Myocyte (in vitro differentiated cells): ENCODE measurements around the gene RIPOR2. TPM values are rescaled to one million over a fixed set of nuclear protein-coding genes. Genes with fewer than 3 reads are reported as not detected.

ENCODE experiments used
- DNase-seq: peaks from one replicate; pipeline ENCODE4 v3.0.0-alpha.2; 2012; ENCODE audit warnings: low read depth
- total RNA-seq: library from RNA; depleted of rRNA; stranded (reverse); fragments of >200 nt; gene quantifications from 2 replicates; pipeline ENCODE4 v1.2.3, GENCODE V29; 2014

The RIPOR2 gene
- total RNA-seq, 1 donor from 2014 or later: 28.6 TPM

DNA sequence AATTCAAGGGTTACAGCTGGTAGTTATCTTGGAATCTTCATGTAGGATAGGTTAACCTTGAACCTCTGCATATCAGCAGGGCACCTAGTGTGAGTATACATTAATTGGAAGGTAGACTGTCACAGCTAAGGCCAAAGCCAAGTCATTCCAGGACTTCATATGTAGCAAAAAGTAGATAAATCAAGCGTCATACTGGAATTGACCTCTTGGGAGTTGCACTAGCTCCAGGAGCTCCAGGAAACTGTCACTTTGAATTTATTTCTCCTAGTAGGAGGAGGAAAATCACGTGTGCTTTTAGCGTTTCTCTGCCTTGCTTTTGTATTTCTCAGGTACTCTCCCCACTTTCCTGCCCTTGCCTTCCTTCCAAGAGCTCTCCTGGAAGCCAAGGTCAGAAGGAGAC, 30.3 kb downstream of the RIPOR2 start:
- no peak for DNase-seq

- DNase-seq: peak; percentile 97
These were observed 32.1 kb downstream of the RIPOR2 start for GRCh38 chr6:24903681-24904080.

- DNase-seq: peak; percentile 95
These were observed 33.0 kb downstream of the RIPOR2 start for GRCh38 chr6:24902782-24903181.

DNA sequence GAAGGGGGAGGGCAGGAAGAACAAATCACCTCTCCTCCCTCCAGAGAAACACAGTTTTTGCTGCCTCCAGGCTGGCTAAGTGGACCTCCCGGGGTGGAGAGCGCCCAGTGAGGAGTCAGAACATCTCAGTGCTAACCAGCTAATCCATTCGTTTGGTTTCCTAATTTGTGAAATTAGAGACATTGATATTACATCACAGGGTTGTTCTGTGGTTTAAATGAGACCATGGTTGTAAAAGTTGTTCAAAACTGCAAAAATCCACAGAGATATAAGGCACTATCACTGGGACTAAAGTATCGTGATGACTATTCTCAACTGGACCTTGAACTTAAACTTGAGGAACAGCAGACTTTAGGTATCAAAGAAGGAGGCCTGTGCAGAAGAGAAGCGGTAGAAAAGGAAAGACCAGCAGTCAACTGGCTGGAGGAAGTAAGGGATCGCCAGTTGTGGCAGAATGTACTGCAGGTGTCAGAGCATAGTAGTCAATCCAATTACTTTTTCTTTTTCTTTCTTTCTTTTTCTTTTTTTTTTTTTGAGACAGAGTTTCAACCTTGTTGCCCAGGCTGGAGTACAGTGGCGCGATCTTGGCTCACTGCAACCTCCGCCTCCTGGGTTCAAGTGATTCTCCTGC, 33.9 kb downstream of the RIPOR2 start:
- DNase-seq: no peak

DNA sequence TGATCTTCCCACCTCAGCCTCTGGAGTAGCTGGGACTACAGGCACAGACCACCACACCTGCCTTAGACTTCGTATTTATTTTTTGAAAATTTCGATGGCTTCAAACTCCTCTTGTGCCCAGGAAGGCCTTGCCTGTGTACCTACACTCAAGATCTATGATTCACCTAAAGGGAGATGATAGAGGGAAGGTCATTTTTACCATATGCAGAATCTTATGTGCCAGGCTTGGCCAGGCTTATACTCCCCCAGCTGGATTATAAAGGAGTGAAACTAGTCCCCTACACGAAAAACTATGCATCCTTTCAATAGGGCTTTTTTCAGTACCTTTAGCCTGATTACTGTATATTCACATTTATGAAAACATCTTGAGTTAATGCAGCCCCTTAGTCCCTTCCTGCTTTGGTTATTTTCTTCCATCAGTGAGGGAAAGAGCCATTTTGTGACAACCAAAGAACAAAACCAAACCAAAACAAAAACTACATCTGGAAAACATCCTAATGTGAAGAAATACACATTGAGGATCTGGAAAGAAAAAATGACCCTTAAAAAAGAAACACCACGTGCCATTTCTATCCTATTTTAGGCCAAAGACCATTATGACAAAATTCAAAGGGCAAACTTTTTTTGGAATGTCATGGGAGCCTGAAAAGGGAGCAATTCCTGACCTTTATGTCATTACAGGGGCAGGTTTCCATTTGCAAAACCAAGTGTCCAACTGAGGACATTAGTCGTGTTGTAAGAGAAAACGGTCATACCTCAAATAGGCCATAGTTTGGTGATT, 34.7 kb downstream of the RIPOR2 start:
- no peak for DNase-seq

DNA sequence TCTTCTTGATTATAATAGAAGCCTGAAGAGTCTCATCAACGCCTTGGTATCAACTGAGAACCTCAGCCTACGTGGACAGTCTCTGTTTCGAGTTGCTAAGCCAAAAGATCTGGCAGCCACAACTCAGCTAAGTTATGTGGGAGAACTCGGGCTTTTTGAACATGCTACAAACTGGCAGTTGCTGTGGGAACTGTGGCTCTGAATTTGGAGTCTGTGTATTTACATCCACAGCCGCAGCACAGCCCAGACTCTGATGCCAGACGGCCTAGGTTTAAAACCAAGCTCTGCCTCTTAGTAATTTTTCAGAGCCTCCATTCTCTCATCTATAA, 35.8 kb downstream of the RIPOR2 start:
- no peak for DNase-seq

DNA sequence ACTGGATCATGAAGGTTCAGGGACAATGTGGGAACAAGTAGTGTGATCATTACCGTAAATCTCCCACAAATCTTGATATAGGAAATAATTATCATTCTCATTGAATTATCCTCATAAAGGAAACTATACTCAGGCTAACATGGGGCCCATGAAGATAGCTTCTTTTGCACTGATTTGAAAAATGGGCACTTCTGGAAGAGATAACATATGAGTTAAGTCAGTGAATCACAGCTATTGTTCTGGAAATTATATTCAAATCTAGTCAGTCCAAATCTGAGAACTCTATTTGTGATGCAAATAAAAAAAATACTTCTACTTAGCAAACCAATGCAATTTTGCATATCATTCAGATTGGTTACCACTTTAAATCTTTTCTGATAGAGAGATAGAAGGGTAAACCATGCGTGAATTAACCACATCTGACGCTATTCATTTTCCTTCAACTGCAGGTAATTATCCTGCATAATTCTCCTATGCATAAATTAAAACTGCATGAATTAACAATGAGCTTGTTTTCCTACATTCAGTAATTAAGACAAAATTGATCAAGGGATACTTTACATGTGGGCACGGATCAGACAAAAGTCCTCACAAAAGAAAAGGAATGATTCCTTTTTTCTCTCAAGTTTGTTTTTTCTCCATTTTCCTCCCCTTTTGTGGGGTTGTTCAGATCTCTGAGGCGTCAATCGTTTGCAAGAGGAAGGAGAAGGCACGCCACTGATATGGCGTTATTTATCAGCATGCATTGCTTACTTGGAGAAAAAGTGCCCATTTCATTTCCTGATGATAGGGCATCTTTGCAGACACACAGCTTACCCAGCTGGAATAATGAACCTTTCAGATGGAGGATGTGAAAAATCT, 36.4 kb downstream of the RIPOR2 start:
- no peak for DNase-seq

GRCh38 chr6:24898676-24899075, 37.1 kb downstream of the RIPOR2 start:
- DNase-seq: no peak

- DNase-seq: peak; percentile 76
These were observed 38.6 kb downstream of the RIPOR2 start for GRCh38 chr6:24897186-24897585.

DNA sequence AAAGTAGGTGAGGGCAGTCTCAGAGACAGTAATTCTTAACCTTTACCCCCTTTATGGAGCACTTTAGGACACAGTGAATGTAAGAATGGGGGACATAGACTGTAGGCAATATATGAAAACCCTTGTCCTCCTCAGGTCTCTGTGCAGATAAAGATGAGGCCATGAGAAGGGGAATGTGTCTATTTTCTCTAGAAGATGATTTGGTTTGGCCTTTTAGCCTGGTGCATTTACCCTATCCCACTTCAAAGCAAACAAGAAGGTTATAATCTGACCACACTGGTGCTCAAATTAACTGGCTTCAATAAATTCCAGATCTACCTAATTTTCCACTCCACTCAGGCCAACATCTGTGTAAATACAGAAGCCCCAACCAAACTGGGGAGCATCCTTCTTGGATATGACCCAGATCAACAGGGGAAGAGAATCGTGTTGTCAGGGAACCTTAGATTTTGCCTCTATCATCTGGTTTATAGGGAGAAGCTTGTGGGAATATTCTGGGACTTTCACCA, 42.4 kb downstream of the RIPOR2 start:
- DNase-seq: no peak

- DNase-seq: peak; percentile 57
These were observed 44.8 kb downstream of the RIPOR2 start for GRCh38 chr6:24891004-24891403.

- DNase-seq: no peak
These were observed 45.3 kb downstream of the RIPOR2 start for GRCh38 chr6:24890471-24890870.

DNA sequence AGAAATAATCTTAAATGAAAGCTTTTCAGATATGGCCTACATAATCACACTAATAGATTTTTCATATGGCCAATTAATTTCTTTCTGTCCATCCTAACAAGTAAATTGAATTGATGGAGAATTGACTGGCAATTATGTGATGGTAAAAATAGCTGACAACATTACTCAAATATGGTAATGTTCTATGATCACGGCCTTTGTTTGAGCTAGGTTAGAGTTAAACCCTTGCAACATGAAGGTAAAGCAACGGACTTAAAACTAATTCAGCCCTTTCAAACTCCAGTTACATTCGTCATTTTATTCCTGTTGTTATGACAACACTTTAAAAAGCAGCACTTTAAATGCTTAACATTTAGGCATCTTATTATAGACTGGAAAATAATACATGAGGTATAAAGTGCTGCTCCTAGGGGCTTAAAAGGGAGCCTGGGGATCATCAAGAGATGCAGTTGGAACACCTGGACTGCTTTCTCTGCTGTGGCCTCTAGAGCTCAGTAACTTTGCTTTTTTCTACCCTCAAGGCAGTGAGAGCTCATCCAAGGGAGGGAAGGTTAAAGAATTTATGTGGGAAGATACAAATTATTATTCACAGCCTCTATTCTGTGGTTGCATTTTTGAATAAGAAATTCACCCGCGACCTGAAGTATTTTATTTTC, 46.9 kb downstream of the RIPOR2 start:
- no peak for DNase-seq

DNA sequence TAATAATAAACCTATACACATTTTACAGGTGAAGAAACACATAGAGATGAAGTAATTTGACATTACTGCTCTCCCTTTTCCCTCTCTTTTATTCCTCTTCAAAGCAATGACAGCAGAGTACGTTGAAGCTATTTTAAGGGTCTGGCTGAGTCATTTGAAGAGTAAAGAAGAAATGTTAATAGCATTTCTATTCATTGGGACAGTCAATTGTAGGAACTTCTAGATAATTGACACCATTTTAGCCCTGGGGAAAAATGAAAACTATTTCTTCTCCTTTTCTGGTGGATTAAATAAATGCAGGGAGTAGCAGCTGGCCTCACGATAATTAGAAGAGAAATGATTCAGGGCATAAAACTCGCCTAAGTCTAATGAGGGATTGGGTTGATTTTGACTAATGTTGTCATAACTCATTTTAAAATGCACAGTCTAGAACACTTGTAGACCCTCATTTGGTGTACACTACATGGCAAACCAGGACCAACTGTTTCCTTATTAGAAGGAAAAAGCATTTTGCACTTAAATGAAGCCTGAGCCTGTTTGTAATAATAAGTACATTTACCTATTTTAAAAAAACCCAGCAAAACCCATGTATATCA, 48.1 kb downstream of the RIPOR2 start:
- no peak for DNase-seq

- DNase-seq: peak; percentile 49
These were observed 52.1 kb downstream of the RIPOR2 start for GRCh38 chr6:24883618-24884017.

DNA sequence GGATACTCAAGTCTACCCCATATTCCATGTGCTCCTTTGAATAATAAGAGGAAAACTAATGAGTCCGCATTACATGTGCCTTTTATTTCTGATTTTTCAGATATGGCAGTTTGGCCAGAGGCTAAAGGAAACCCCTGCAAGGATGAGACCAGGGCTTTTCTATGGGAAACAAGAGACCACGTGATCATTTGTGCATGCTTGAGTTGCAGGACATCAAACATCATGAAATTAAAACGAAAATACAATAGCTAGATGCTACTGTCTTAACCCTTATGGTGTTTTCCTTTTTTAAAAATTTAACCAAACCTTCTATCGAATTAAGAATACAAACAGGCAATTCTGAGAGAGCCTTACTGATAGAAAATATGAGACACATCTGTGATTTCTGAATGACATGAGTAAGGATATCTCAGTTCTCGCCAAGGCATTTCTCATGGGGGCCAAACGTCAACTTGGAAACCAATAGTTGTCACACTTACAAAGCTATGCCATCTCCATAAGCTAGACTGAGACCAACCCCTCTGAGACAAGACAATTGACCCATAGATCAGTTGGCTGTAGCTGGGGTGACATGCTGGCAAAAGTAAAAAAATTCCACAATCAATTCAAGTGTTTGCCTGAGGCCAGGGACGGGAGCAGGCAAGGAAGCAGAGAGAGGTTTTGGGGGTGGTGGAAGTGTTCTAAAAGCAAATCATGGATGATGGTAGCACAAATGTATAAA, 52.8 kb downstream of the RIPOR2 start:
- DNase-seq: no peak

DNA sequence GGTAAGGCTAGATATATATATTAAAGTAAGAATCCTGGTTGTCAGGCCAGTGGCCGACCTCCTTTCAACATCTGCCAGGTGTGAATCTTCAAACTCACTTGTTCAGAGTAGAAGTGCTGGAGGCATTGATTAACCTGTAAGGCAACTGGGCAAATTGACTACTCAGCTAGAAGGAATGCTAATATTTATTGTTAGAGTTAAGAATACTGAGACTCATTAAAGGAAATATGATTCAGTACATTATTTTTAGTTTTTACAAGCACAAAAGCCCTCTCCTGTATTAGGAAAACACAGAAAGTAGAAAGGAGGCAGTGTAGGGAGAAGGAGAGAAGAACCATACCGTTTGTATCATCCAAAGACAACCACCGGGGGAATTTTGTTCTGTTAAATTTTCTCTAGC, 53.5 kb downstream of the RIPOR2 start:
- DNase-seq: no peak

- no peak for DNase-seq
These were observed 54.4 kb downstream of the RIPOR2 start for GRCh38 chr6:24881376-24881775.

GRCh38 chr6:24880451-24880850, 55.3 kb downstream of the RIPOR2 start:
- DNase-seq: no peak

- DNase-seq: no peak
These were observed 56.4 kb downstream of the RIPOR2 start for GRCh38 chr6:24879351-24879750.
